Upper lobe of right lung (tissue), 1 donor: ENCODE measurements around the gene MBD2. TPM values are rescaled to one million over a fixed set of nuclear protein-coding genes. Genes with fewer than 3 reads are reported as not detected.

Experiments
- ATAC-seq: fragments of 200-7000 bp; cut with Tn5 transposase; one replicate; pipeline ENCODE4 v1.9.1; 2020; ENCODE audit warnings: mild to moderate bottlenecking, moderate library complexity
- DNase-seq: peaks from one replicate; pipeline ENCODE4 v3.0.0-alpha.2; 2020
- H3K27ac ChIP-seq: fragments of 200-600 bp; one replicate; pipeline ENCODE4 v1.8.0; 2022
- H3K27me3 ChIP-seq: fragments of 200-600 bp; one replicate; pipeline ENCODE4 v1.8.0; 2022; ENCODE audit warnings: mild to moderate bottlenecking
- H3K36me3 ChIP-seq: fragments of 200-600 bp; one replicate; pipeline ENCODE4 v1.8.0; 2022
- H3K4me1 ChIP-seq: fragments of 200-600 bp; one replicate; pipeline ENCODE4 v1.8.0; 2022
- H3K4me3 ChIP-seq: fragments of 200-600 bp; one replicate; pipeline ENCODE4 v1.8.0; 2022; ENCODE audit warnings: mild to moderate bottlenecking
- H3K9me3 ChIP-seq: fragments of 200-600 bp; one replicate; pipeline ENCODE4 v1.8.0; 2022
- intact Hi-C: fragments of 100-400 bp; cut with DNase I; formaldehyde crosslinking; loops from one replicate; pipeline ENCODE4 v1.11.0; 2022
- total RNA-seq: library from RNA; stranded (reverse); fragmentation: NEBNext Ultra II Directional; extraction: Animal tissue kit (Norgen Biotek cat#: 25700); gene quantifications from one replicate; pipeline ENCODE4 v1.2.1, GENCODE V29; 2021
- TF ChIP-seq, protein P1 (sequence below): fragments of 200-600 bp; IDR thresholded peaks from one replicate; pipeline ENCODE4 v1.8.0; 2022; ENCODE audit warnings: antibody characterized with exemption
- donor health status: DM: no; HTN: yes; CAD: no; lungs with severe emphysema.

Gene MBD2
- total RNA-seq, 1 donor from 2014 or later, result 78.4 TPM

DNA sequence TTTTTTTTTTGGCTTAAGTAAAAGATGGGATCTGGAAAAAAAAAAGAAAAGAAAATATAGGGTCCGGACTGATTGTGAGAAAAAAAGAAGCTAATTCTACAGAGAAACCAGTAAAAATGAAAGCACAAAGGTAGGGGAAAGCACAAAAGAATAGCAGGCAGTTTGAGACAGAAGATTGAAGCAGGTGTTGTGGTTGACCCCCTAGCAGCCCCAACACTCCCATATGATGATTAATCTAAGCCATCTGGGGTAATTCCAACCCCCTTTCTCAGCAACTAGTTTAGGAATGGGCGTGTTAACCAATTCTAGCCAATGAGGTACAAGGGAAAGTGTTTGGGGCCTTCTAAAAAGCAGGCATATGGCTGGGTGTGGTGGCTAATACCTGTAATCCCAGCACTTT is 77.0 kb downstream of the MBD2 start:
- ATAC-seq (no peak), DNase-seq (no peak)
- no peaks in the 10 kb centered on the region for H3K27me3 ChIP-seq
- intact Hi-C loops, result no loop called here
- no peak overlapping the region for H3K27ac ChIP-seq
- peaks cover 11% of the 10 kb centered on the region for H3K36me3 ChIP-seq
- H3K4me3 ChIP-seq, result no peak overlapping the region
- H3K4me1 ChIP-seq, result no peaks in the 10 kb centered on the region
- no peaks in the 10 kb centered on the region for H3K9me3 ChIP-seq
- TF ChIP-seq, protein P1, sequence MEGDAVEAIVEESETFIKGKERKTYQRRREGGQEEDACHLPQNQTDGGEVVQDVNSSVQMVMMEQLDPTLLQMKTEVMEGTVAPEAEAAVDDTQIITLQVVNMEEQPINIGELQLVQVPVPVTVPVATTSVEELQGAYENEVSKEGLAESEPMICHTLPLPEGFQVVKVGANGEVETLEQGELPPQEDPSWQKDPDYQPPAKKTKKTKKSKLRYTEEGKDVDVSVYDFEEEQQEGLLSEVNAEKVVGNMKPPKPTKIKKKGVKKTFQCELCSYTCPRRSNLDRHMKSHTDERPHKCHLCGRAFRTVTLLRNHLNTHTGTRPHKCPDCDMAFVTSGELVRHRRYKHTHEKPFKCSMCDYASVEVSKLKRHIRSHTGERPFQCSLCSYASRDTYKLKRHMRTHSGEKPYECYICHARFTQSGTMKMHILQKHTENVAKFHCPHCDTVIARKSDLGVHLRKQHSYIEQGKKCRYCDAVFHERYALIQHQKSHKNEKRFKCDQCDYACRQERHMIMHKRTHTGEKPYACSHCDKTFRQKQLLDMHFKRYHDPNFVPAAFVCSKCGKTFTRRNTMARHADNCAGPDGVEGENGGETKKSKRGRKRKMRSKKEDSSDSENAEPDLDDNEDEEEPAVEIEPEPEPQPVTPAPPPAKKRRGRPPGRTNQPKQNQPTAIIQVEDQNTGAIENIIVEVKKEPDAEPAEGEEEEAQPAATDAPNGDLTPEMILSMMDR, result no peak

DNA sequence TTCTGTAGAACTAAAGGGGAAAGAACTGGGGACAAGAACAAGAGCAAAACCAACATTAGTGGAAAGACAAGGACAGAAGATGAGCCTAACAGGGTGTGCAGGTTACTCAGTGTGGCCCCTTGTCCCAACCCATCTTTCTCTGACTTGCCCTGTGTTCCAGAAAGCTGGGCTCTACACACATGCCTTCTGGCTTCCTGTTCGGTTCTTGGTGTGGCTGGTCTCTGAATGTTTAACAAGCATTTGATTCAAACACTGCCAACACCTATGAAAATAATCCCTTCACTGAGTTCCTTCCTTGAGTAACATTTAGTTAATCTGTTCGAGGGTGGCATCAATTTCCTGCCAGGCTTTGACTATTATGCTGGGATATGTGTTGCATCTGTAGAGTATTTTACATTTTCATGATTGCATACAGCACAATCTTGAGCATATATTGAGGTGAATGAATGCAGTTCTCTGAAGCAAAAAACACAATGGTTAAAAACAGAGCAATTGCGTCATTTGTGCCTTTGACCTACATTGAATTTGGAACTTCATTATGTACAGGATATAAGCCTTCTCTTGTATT is 83.3 kb downstream of the MBD2 start:
- Histone ChIP-seq H3K27me3 (no peaks in the 10 kb centered on the region), H3K27ac (no peak overlapping the region), H3K4me3 (no peak overlapping the region), H3K4me1 (no peaks in the 10 kb centered on the region), H3K9me3 (no peaks in the 10 kb centered on the region), H3K36me3 (no peaks in the 10 kb centered on the region)
- TF ChIP-seq, protein P1, result no peak
- no peak for DNase-seq
- intact Hi-C loops, result no loop called here
- no peak for ATAC-seq

DNA sequence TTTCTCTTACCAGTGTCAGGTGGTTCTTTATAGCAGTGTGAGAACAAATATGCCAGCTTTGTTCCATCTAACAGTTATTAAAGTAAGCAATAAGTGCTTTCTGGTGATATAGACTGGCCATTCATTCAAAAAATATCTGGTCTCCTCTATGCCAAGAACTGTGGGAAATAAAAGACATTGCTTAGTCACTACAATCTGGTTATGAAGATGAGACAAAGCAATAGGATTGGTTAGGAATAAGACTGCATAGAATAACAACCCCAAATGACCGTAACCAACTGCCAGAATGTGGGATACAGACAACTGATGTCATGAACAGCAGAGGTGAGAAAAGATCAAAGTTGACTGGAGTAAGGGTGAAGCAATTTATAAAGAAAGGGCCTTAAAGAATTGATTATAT is 83.8 kb downstream of the MBD2 start:
- no peaks in the 10 kb centered on the region for H3K9me3 ChIP-seq
- intact Hi-C loops, result no loop called here
- H3K36me3 ChIP-seq, result no peaks in the 10 kb centered on the region
- ATAC-seq, result no peak
- no peak overlapping the region for H3K27ac ChIP-seq
- H3K4me3 ChIP-seq, result no peak overlapping the region
- TF ChIP-seq, protein P1, result no peak
- no peaks in the 10 kb centered on the region for H3K27me3 ChIP-seq
- DNase-seq, result no peak
- no peaks in the 10 kb centered on the region for H3K4me1 ChIP-seq

DNA sequence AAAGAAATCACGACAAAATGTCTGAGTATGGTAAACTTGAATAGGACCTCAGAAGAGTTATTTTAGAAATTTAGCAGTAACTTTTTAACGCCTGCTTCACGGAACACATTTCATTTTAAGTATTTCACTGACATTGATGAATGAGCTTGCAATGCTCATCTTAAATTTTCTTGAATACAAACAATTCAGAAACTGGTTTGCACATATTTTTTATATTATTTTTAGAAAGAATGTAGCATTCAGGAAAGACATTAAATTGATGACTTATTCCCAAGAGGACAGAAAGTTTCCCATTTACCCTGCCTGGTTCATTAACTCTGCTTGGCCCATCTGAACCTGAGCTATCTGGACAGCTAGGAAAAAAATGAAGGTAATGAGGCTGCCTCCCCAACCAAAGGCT is 89.3 kb downstream of the MBD2 start:
- Histone ChIP-seq H3K27me3 (no peaks in the 10 kb centered on the region), H3K4me1 (no peaks in the 10 kb centered on the region), H3K27ac (no peak overlapping the region), H3K9me3 (no peaks in the 10 kb centered on the region), H3K36me3 (no peaks in the 10 kb centered on the region), H3K4me3 (no peak overlapping the region)
- no peak for DNase-seq
- TF ChIP-seq, protein P1, result no peak
- intact Hi-C loops, result no loop called here
- no peak for ATAC-seq

DNA sequence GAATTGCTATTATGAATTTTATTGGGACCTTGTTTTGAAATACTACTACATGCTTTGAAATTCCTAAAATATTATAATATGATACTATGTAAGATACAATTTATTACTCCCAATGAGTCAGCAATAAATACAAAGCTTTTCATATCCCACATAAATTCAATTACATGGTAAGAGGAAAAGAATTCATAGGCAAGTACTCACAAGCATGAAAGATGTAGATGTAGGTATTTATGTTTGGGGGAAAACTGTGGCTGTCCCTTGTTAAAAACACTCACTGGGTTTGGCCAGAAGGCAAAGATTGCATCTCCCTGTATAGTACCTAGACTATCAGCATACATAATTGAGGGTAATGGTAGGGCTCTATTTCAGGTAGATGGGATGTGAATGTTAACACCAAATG is 90.4 kb downstream of the MBD2 start:
- no peaks in the 10 kb centered on the region for H3K27me3 ChIP-seq
- TF ChIP-seq, protein P1, result no peak
- no peaks in the 10 kb centered on the region for H3K9me3 ChIP-seq
- H3K27ac ChIP-seq, result no peak overlapping the region
- DNase-seq (no peak), ATAC-seq (no peak)
- no peaks in the 10 kb centered on the region for H3K36me3 ChIP-seq
- H3K4me1 ChIP-seq, result no peaks in the 10 kb centered on the region
- intact Hi-C loops, result no loop called here
- no peak overlapping the region for H3K4me3 ChIP-seq

DNA sequence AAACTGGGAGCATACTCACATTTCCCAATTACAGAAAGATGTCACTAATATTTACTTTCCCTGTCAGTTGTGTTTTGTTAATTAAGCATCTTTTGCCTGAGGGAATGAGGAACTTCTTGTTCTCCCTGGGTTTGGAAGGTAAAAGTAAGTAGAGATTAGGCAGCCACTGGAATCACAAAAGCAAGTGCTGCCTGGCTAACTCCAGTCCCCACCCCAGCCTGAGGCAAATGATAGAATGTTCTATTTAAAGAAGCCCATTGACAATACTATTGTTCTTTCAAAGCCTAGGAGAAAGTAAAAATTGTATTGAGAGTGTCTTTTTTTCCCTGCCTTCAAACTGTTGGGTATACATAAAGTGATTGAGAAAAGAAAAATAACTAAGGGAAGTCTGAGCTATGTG is 93.8 kb downstream of the MBD2 start:
- H3K4me1 ChIP-seq, result no peaks in the 10 kb centered on the region
- TF ChIP-seq, protein P1, result no peak
- DNase-seq (no peak), ATAC-seq (no peak)
- intact Hi-C loops, result no loop called here
- H3K36me3 ChIP-seq, result no peaks in the 10 kb centered on the region
- H3K27ac ChIP-seq, result no peak overlapping the region
- no peaks in the 10 kb centered on the region for H3K9me3 ChIP-seq
- no peak overlapping the region for H3K4me3 ChIP-seq
- H3K27me3 ChIP-seq, result no peaks in the 10 kb centered on the region
